Measurements from ENCODE around the gene PXYLP1. TPM values are rescaled to one million over a fixed set of nuclear protein-coding genes. Genes with fewer than 3 reads are reported as not detected.

Gene PXYLP1
- total RNA-seq, 2 experiments from 2014 or later = 3.6 to 4.2 TPM

DNA sequence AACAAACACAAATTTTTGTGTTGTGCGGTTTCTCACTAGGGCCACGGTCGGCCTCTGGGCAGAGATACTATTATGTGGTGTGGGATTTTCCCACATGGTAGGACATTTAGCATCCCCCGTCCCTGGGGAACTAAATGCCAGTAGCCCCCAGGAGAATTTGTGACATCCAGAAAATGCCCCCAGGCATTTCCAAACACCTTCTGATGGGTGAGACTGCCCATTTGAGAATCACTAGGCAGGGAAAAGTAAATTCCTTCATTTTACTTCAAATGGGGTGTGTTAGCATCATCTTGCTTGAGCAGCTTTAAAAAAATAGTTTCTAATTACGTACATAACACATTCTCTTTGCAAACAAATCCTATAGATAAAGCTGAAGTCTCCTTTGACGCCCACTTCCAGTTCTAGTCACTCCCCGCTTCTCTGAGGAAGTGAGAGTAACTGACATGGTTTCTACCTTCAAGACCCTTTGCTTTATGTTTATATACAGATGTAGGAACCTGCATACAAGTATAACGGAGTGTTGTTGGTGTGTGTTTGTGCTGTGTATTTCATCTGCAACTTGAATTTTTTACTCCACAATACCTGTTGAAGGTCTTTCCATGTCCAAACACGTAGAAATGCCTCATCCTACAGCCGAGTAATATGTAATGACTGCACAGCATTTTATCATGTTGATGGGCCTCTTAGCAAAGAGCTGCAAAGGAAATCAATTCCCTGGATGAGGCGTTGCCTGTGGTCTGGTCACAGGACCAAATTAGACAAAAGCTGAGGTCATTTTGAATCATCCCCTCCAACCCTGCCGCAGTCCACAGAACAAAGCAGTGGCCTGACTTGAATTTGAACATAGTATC is 105.3 kb downstream of the PXYLP1 start:
- CTCF ChIA-PET (ENCODE audit: unreplicated experiment) = interaction anchor here (0.6 to 1.5 kb wide), 3 partner anchors 8 to 118 kb away, joined by 3 to 4 read pairs (median 3); no protein-coding TSS in a partner anchor
- Histone ChIP-seq H3K4me3 (ENCODE audit: low read depth, low read length, poor library complexity, severe bottlenecking) (no peak overlapping the region), H2AFZ (ENCODE audit: low read length) (peak overlapping the region; percentile 95), H4K20me1 (ENCODE audit: insufficient read depth, low read length) (no peaks in the 10 kb centered on the region), H3K4me1 (ENCODE audit: insufficient read depth, low read length, poor library complexity, severe bottlenecking) (peaks cover 13% of the 10 kb centered on the region), H3K4me2 (ENCODE audit: low read length) (peak overlapping the region; percentile 49), H3K27ac (ENCODE audit: low read depth, low read length, poor library complexity, severe bottlenecking) (no peak overlapping the region), H3K9me2 (ENCODE audit: insufficient read depth, low read length) (no peaks in the 10 kb centered on the region), H3K9me3 (ENCODE audit: low read length) (no peaks in the 10 kb centered on the region), H3K36me3 (ENCODE audit: insufficient read depth, low read length) (no peaks in the 10 kb centered on the region), H3K79me2 (ENCODE audit: insufficient read depth, low read depth, low read length) (no peaks in the 10 kb centered on the region)
- BruUV-seq (replicated peaks) = no TSS peak
- TF ChIP-seq EZH2phosphoT487 (IDR thresholded peaks at IDR 0.05; ENCODE audit: borderline replicate concordance, low read depth, low read length) = no peak
- TF ChIP-seq, protein P1, sequence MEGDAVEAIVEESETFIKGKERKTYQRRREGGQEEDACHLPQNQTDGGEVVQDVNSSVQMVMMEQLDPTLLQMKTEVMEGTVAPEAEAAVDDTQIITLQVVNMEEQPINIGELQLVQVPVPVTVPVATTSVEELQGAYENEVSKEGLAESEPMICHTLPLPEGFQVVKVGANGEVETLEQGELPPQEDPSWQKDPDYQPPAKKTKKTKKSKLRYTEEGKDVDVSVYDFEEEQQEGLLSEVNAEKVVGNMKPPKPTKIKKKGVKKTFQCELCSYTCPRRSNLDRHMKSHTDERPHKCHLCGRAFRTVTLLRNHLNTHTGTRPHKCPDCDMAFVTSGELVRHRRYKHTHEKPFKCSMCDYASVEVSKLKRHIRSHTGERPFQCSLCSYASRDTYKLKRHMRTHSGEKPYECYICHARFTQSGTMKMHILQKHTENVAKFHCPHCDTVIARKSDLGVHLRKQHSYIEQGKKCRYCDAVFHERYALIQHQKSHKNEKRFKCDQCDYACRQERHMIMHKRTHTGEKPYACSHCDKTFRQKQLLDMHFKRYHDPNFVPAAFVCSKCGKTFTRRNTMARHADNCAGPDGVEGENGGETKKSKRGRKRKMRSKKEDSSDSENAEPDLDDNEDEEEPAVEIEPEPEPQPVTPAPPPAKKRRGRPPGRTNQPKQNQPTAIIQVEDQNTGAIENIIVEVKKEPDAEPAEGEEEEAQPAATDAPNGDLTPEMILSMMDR (conservative IDR thresholded peaks at IDR 0.05; ENCODE audit: low read length) = no peak
- intact Hi-C loops (cut with micrococcal nuclease; ENCODE audit: unreplicated experiment) = no loop called here
- DNase-seq (ENCODE audit: low spot score) = peak; percentile 65
- POLR2A ChIA-PET = interaction anchor here (0.6 to 2.1 kb wide), 7 partner anchors 12 to 233 kb away, joined by 3 to 6 read pairs (median 4); no protein-coding TSS in a partner anchor

DNA sequence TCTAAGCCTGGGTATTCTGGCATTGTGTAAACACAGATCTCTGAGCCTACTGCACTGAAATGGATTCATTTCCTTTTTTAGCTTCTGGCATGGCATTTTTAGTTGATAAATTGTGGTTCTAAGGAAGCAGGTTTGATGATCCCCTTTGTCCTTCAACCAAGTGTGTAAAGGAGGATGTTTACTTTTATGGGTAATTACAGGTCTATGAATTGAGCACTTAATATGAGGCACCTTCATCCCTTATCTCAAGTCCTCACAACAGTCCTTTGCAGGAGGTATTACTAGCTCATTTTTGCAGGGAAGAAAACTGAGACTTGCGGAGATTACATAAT is 105.9 kb downstream of the PXYLP1 start:
- Histone ChIP-seq H3K4me2 (ENCODE audit: low read length) (peak overlapping the region; percentile 49), H4K20me1 (ENCODE audit: insufficient read depth, low read length) (no peaks in the 10 kb centered on the region), H3K9me2 (ENCODE audit: insufficient read depth, low read length) (no peaks in the 10 kb centered on the region), H3K9me3 (ENCODE audit: low read length) (no peaks in the 10 kb centered on the region), H2AFZ (ENCODE audit: low read length) (peak overlapping the region; percentile 95), H3K4me1 (ENCODE audit: insufficient read depth, low read length, poor library complexity, severe bottlenecking) (peaks cover 13% of the 10 kb centered on the region), H3K27ac (ENCODE audit: low read depth, low read length, poor library complexity, severe bottlenecking) (no peak overlapping the region), H3K79me2 (ENCODE audit: insufficient read depth, low read depth, low read length) (no peaks in the 10 kb centered on the region), H3K4me3 (ENCODE audit: low read depth, low read length, poor library complexity, severe bottlenecking) (no peak overlapping the region), H3K36me3 (ENCODE audit: insufficient read depth, low read length) (no peaks in the 10 kb centered on the region)
- BruUV-seq (replicated peaks) = no TSS peak
- ChIA-PET CTCF (ENCODE audit: unreplicated experiment) (interaction anchor here (0.6 kb wide), 1 partner anchor 8 kb away, joined by 4 read pairs; no protein-coding TSS in a partner anchor), POLR2A (interaction anchor here (0.6 to 2.1 kb wide), 5 partner anchors 13 to 232 kb away, joined by 3 to 6 read pairs (median 4); no protein-coding TSS in a partner anchor)
- intact Hi-C loops (cut with micrococcal nuclease; ENCODE audit: unreplicated experiment) = no loop called here
- TF ChIP-seq, protein P1 (conservative IDR thresholded peaks at IDR 0.05; ENCODE audit: low read length) = no peak
- TF ChIP-seq EZH2phosphoT487 (IDR thresholded peaks at IDR 0.05; ENCODE audit: borderline replicate concordance, low read depth, low read length) = no peak
- no peak for DNase-seq (ENCODE audit: low spot score)

DNA sequence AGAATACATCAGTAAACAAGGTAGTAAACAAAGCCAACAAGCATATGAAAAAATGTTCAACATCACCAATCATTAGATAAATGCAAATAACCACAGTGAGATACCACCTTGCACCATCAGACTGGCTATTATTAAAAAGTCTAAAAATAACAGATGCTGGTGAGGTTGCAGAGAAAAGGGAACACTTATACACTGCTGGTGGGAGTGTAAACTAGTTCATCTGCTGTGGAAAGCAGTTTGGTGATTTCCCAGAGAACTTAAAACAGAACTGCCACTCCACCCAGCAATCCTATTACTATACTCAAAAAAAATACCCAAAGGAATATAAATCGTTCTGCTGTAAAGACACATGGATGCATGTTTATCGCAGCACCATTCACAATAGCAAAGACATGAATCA is 106.4 kb downstream of the PXYLP1 start:
- no peak overlapping the region for H3K27ac ChIP-seq (ENCODE audit: low read depth, low read length, poor library complexity, severe bottlenecking)
- no peak overlapping the region for H3K4me3 ChIP-seq (ENCODE audit: low read depth, low read length, poor library complexity, severe bottlenecking)
- TF ChIP-seq, protein P1 (conservative IDR thresholded peaks at IDR 0.05; ENCODE audit: low read length) = no peak
- TF ChIP-seq EZH2phosphoT487 (IDR thresholded peaks at IDR 0.05; ENCODE audit: borderline replicate concordance, low read depth, low read length) = no peak
- BruUV-seq (replicated peaks) = no TSS peak
- no peaks in the 10 kb centered on the region for H3K9me3 ChIP-seq (ENCODE audit: low read length)
- H3K79me2 ChIP-seq (ENCODE audit: insufficient read depth, low read depth, low read length) = no peaks in the 10 kb centered on the region
- intact Hi-C loops (cut with micrococcal nuclease; ENCODE audit: unreplicated experiment) = no loop called here
- DNase-seq (ENCODE audit: low spot score) = no peak
- H3K9me2 ChIP-seq (ENCODE audit: insufficient read depth, low read length) = no peaks in the 10 kb centered on the region
- H4K20me1 ChIP-seq (ENCODE audit: insufficient read depth, low read length) = no peaks in the 10 kb centered on the region
- POLR2A ChIA-PET = interaction anchor here (0.8 to 2.1 kb wide), 2 partner anchors 16 to 103 kb away, joined by 6 read pairs; no protein-coding TSS in a partner anchor
- CTCF ChIA-PET (ENCODE audit: unreplicated experiment) = no interaction called here
- H3K36me3 ChIP-seq (ENCODE audit: insufficient read depth, low read length) = no peaks in the 10 kb centered on the region
- H3K4me2 ChIP-seq (ENCODE audit: low read length) = no peak overlapping the region
- no peak overlapping the region for H2AFZ ChIP-seq (ENCODE audit: low read length)
- H3K4me1 ChIP-seq (ENCODE audit: insufficient read depth, low read length, poor library complexity, severe bottlenecking) = peaks cover 13% of the 10 kb centered on the region

Data from OCI-LY7 (cell line).